ENCODE data around the gene TMPRSS4. TPM values are rescaled to one million over a fixed set of nuclear protein-coding genes. Genes with fewer than 3 reads are reported as not detected.

Gene TMPRSS4
- total RNA-seq, 1 experiment from 2014 or later, result not detected

DNA sequence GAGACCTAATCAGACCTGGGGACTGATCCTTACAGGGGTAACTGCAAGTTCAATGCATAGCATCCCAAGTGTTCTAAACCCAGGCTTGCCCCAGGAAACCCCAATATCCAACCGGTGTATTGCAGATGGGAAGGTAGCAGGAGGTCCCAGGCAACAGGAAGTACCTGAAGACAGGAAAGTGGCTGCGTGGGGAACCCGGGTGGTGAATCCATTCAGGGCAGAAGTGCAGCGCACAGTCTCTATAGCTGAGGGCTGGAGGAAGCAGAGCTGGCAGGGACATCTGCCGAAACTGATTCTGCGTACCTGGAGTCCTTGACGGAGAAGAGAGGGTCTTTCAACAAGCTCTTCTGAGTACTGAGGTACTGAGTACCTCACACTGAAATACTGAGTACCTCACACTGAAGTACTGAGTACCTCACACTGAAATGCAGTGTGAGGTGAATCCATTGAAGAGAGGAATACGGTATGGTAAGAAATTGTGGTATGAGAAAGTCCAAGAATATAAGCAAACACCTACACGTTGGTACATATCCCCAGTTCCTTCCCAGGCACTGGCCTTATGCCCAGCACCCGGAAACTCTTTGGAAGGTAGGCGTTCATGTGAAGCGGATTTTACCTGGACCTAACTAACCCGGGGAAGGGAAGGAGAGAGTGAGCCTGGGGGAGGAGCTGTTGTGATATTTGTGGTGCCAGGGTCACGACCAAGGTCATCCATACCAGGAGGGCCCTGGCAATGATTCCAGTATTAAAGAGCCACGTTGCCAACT, 55.7 kb downstream of the TMPRSS4 start:
- ChIA-PET POLR2A (ENCODE audit: low non-redundant PET) (no interaction called here), CTCF (no interaction called here)
- TF ChIP-seq EZH2 (IDR thresholded peaks at IDR 0.05; ENCODE audit: borderline replicate concordance, low read depth, low read length, poor library complexity, severe bottlenecking), result no peak
- TF ChIP-seq, protein P1, sequence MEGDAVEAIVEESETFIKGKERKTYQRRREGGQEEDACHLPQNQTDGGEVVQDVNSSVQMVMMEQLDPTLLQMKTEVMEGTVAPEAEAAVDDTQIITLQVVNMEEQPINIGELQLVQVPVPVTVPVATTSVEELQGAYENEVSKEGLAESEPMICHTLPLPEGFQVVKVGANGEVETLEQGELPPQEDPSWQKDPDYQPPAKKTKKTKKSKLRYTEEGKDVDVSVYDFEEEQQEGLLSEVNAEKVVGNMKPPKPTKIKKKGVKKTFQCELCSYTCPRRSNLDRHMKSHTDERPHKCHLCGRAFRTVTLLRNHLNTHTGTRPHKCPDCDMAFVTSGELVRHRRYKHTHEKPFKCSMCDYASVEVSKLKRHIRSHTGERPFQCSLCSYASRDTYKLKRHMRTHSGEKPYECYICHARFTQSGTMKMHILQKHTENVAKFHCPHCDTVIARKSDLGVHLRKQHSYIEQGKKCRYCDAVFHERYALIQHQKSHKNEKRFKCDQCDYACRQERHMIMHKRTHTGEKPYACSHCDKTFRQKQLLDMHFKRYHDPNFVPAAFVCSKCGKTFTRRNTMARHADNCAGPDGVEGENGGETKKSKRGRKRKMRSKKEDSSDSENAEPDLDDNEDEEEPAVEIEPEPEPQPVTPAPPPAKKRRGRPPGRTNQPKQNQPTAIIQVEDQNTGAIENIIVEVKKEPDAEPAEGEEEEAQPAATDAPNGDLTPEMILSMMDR (conservative IDR thresholded peaks at IDR 0.05; ENCODE audit: low read depth, low read length), result no peak
- intact Hi-C loops (cut with micrococcal nuclease; ENCODE audit: unreplicated experiment), result no loop called here
- Histone ChIP-seq H3K4me1 (ENCODE audit: insufficient read depth, low read length, poor library complexity, severe bottlenecking) (no peaks in the 10 kb centered on the region), H3K9me3 (ENCODE audit: low read depth, low read length, poor library complexity, severe bottlenecking) (no peaks in the 10 kb centered on the region), H3K36me3 (ENCODE audit: insufficient read depth, low read length, poor library complexity, severe bottlenecking) (no peaks in the 10 kb centered on the region), H3K27ac (ENCODE audit: low read depth, low read length, poor library complexity, severe bottlenecking) (no peak overlapping the region), H3K27me3 (replicated peaks; ENCODE audit: insufficient read depth, low read depth, low read length, poor library complexity) (no peaks in the 10 kb centered on the region), H3K4me3 (ENCODE audit: low read depth, low read length, poor library complexity, severe bottlenecking) (no peak overlapping the region)
- no TSS peak for BruUV-seq (replicated peaks)
- DNase-seq (ENCODE audit: low spot score), result no peak

GRCh38 chr11:118133816-118134215, 56.9 kb downstream of the TMPRSS4 start:
- intact Hi-C loops (cut with micrococcal nuclease; ENCODE audit: unreplicated experiment), result no loop called here
- POLR2A ChIA-PET (ENCODE audit: low non-redundant PET), result no interaction called here

DNA sequence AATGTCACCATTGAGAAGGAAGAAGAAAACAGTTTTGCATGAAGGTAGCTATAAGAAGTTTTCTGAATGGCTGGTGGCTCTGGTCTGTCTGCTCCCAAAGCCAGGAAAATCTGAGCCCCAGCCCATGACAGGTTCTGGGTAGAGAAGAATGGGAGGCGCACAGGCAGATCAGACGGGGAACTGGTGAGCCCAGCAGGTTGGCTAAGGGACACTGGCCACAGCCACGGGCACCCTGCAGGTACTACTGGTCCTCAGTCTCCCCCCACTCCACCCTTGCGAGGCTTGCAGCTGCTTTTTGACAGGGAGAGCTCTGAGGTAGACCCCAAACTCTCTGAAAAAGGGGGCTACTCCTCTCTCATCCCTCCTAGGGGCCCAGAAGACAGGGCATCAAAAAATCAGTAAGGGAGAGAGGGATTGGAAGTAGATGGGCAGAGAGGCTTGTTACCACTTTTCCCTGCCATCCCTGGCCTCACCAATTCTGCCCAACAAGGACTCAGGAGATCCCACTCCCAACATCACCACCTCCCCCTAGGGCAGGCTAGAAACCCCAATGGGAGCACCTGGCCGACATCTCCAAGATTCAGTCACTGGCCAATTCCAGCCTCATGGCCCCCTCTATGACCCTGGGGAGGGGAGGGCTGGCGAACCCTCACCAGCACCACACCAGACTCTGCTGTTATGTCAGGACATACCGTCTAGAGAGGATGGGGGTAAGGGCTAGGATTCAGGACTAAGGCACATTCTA, 58.3 kb downstream of the TMPRSS4 start:
- CTCF ChIA-PET, result no interaction called here
- H3K27me3 ChIP-seq (replicated peaks; ENCODE audit: insufficient read depth, low read depth, low read length, poor library complexity), result no peaks in the 10 kb centered on the region
- intact Hi-C loops (cut with micrococcal nuclease; ENCODE audit: unreplicated experiment), result no loop called here
- BruUV-seq (replicated peaks), result no TSS peak
- H3K36me3 ChIP-seq (ENCODE audit: insufficient read depth, low read length, poor library complexity, severe bottlenecking), result no peaks in the 10 kb centered on the region
- H3K4me3 ChIP-seq (ENCODE audit: low read depth, low read length, poor library complexity, severe bottlenecking), result no peak overlapping the region
- H3K27ac ChIP-seq (ENCODE audit: low read depth, low read length, poor library complexity, severe bottlenecking), result no peak overlapping the region
- DNase-seq (ENCODE audit: low spot score), result no peak
- no peaks in the 10 kb centered on the region for H3K4me1 ChIP-seq (ENCODE audit: insufficient read depth, low read length, poor library complexity, severe bottlenecking)
- POLR2A ChIA-PET (ENCODE audit: low non-redundant PET), result no interaction called here
- no peaks in the 10 kb centered on the region for H3K9me3 ChIP-seq (ENCODE audit: low read depth, low read length, poor library complexity, severe bottlenecking)
- TF ChIP-seq, protein P1 (conservative IDR thresholded peaks at IDR 0.05; ENCODE audit: low read depth, low read length), result no peak
- TF ChIP-seq EZH2 (IDR thresholded peaks at IDR 0.05; ENCODE audit: borderline replicate concordance, low read depth, low read length, poor library complexity, severe bottlenecking), result no peak

More at GRCh38 chr11:118133816-118134215, 56.9 kb downstream of the TMPRSS4 start:
- CTCF ChIA-PET, result no interaction called here
- H3K4me3 ChIP-seq (ENCODE audit: low read depth, low read length, poor library complexity, severe bottlenecking), result no peak overlapping the region
- no peaks in the 10 kb centered on the region for H3K9me3 ChIP-seq (ENCODE audit: low read depth, low read length, poor library complexity, severe bottlenecking)
- TF ChIP-seq, protein P1 (conservative IDR thresholded peaks at IDR 0.05; ENCODE audit: low read depth, low read length), result no peak
- TF ChIP-seq EZH2 (IDR thresholded peaks at IDR 0.05; ENCODE audit: borderline replicate concordance, low read depth, low read length, poor library complexity, severe bottlenecking), result no peak
- DNase-seq (ENCODE audit: low spot score), result no peak
- H3K27me3 ChIP-seq (replicated peaks; ENCODE audit: insufficient read depth, low read depth, low read length, poor library complexity), result no peaks in the 10 kb centered on the region
- no peak overlapping the region for H3K27ac ChIP-seq (ENCODE audit: low read depth, low read length, poor library complexity, severe bottlenecking)
- H3K4me1 ChIP-seq (ENCODE audit: insufficient read depth, low read length, poor library complexity, severe bottlenecking), result no peaks in the 10 kb centered on the region
- BruUV-seq (replicated peaks), result no TSS peak
- H3K36me3 ChIP-seq (ENCODE audit: insufficient read depth, low read length, poor library complexity, severe bottlenecking), result no peaks in the 10 kb centered on the region
